Vein endothelial cell (primary cell): ENCODE data around the gene ATP11B. TPM values are rescaled to one million over a fixed set of nuclear protein-coding genes. Genes with fewer than 3 reads are reported as not detected.

Source experiments
- total RNA-seq: library from RNA; depleted of rRNA; stranded (reverse); fragments of >200 nt; gene quantifications from 2 replicates; pipeline ENCODE4 v1.2.3, GENCODE V29; 2012

The ATP11B gene
- total RNA-seq: 63.7 and 70.9 TPM in 2 replicates

GRCh38 chr3:182792901-182793662, at the start of gene ATP11B:
Gene ATP11B, plus strand, starts transcription at chr3:182793504. Its CDS starts 256 bp downstream, at chr3:182793760.

Other genes starting within 250 kb of the ATP11B start
- 20.9 and 30.5 TPM in 2 replicates for gene DCUN1D1, start 187.0 kb downstream of the ATP11B start, total RNA-seq